Esophagus squamous epithelium (tissue), 4 donors: Measurements from ENCODE around the gene ADCY7.

Source experiments
- POLR2A ChIP-seq, 4 donors: fragments of 450-650 bp; IDR thresholded peaks; one replicate each; pipeline ENCODE4 v1.6.1; 2017; ENCODE audit warnings: antibody characterized with exemption in 4 of 4, mild to moderate bottlenecking in 4 of 4, moderate library complexity in 3 of 4
- TF ChIP-seq, protein P1 (sequence below), 6 experiments: fragments of 450-650 bp in 4 of 6; fragments of 200-600 bp in 2 of 6; sonication (generic) in 2 of 6; IDR thresholded peaks; one replicate each; pipeline ENCODE4 v1.5.1; 2016 to 2019; ENCODE audit warnings: antibody characterized with exemption in 6 of 6, mild to moderate bottlenecking in 4 of 6, moderate library complexity in 4 of 6

DNA sequence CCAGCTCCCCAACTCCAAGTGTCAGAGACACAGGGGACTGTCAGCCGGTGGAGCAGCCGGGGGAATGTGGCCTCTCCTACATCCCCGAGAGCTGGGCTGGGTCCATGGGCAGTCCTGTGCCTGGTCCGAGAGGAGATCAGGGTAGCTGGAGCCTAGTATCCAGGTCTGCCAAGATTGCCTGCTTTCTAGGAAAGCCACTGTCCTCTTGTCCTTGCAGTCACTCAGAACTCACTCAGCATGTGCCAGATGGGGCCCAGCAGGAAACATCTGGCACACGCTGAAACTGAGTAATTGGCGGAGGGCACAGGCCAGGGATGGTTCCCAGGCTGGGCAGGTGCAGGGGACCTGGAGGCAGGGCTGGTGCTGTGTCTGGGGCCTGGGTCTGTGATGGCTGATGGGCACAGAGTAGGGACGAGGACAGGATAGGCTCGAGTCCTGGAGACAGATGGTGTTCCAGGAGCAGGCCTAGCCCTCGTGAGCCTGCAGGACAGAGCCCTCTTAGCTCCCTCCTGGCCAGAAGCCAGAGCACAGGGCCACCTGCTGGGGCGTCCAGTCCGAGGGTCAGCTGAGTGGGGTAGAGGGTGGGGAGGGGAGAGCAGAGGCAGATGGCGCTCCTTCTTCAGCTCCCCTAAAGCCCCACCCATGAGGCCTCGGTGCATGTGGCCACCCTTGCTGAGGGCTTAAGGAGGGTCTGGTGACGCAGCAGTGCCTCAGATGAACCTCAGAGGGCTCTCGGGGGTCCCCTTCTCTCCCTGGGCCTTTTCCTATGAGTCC is 31.1 kb downstream of the ADCY7 start:
- TF ChIP-seq, protein P1, sequence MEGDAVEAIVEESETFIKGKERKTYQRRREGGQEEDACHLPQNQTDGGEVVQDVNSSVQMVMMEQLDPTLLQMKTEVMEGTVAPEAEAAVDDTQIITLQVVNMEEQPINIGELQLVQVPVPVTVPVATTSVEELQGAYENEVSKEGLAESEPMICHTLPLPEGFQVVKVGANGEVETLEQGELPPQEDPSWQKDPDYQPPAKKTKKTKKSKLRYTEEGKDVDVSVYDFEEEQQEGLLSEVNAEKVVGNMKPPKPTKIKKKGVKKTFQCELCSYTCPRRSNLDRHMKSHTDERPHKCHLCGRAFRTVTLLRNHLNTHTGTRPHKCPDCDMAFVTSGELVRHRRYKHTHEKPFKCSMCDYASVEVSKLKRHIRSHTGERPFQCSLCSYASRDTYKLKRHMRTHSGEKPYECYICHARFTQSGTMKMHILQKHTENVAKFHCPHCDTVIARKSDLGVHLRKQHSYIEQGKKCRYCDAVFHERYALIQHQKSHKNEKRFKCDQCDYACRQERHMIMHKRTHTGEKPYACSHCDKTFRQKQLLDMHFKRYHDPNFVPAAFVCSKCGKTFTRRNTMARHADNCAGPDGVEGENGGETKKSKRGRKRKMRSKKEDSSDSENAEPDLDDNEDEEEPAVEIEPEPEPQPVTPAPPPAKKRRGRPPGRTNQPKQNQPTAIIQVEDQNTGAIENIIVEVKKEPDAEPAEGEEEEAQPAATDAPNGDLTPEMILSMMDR (IDR thresholded peaks at IDR 0.05): no peak
- TF ChIP-seq POLR2A (IDR thresholded peaks at IDR 0.05): no peak
